GM20431 (cell line): ENCODE measurements around the gene PLSCR1.
"Not testable (repeated sequence)": the region's sequence is repeated elsewhere in the genome, so short reads cannot be mapped to it uniquely, and the experiment has no call there.

Experiments
- in situ Hi-C: fragments of 300-500 bp; cut with MseI, MboI; formaldehyde crosslinking; loops from one replicate; pipeline ENCODE4 v1.15.0; 2020; ENCODE audit warnings: low sequenced_read_pairs; ENCODE audit not compliant: unreplicated experiment

The PLSCR1 gene

GRCh38 chr3:146491303-146491702 is 53.1 kb downstream of the PLSCR1 start:
- in situ Hi-C loops = no loop called here

- in situ Hi-C loops = no loop called here
These were observed 59.1 kb downstream of the PLSCR1 start for GRCh38 chr3:146485297-146485696.

- in situ Hi-C loops = no loop called here
These were observed 68.2 kb downstream of the PLSCR1 start for GRCh38 chr3:146476094-146476740.

GRCh38 chr3:146474976-146475375 is 69.4 kb downstream of the PLSCR1 start:
- in situ Hi-C loops = not testable (repeated sequence)

GRCh38 chr3:146473726-146474125 is 70.7 kb downstream of the PLSCR1 start:
- in situ Hi-C loops = no loop called here

GRCh38 chr3:146472611-146473010 is 71.8 kb downstream of the PLSCR1 start:
- in situ Hi-C loops = no loop called here

GRCh38 chr3:146471012-146471411 is 73.4 kb downstream of the PLSCR1 start:
- in situ Hi-C loops = no loop called here

GRCh38 chr3:146470425-146470990 is 73.9 kb downstream of the PLSCR1 start:
- in situ Hi-C loops = no loop called here

- in situ Hi-C loops = no loop called here
These were observed 75.0 kb downstream of the PLSCR1 start, which contains the start of gene PLSCR2 for GRCh38 chr3:146469150-146470017. Gene PLSCR2, minus strand, starts transcription at chr3:146469561. Its CDS starts 9,657 bp downstream, at chr3:146459904.

GRCh38 chr3:146468671-146469149 is 75.7 kb downstream of the PLSCR1 start:
- in situ Hi-C loops = no loop called here

GRCh38 chr3:146468234-146468633 is 76.2 kb downstream of the PLSCR1 start:
- in situ Hi-C loops = no loop called here

GRCh38 chr3:146466604-146467003 is 77.8 kb downstream of the PLSCR1 start:
- in situ Hi-C loops = no loop called here

- in situ Hi-C loops = no loop called here
These were observed 78.5 kb downstream of the PLSCR1 start for GRCh38 chr3:146465693-146466465.
